GM13976 (cell line): ENCODE data around the gene RHBDF2.

Source experiments
- DNase-seq: peaks from one replicate; pipeline ENCODE4 v3.0.0; 2012; ENCODE audit warnings: low spot score
- CTCF ChIP-seq: IDR thresholded peaks from 2 replicates; pipeline ENCODE4 v1.5.1; 2012; ENCODE audit warnings: borderline replicate concordance, mild to moderate bottlenecking; ENCODE audit not compliant: insufficient read depth; ENCODE audit errors: extremely low read depth, missing control alignments, control extremely low read depth
- in situ Hi-C: fragments of 300-500 bp; cut with MboI; formaldehyde crosslinking; loops from one replicate; pipeline ENCODE4 v1.12.0; 2022; ENCODE audit warnings: low sequenced_read_pairs, mixed read lengths, inconsistent platforms; ENCODE audit not compliant: unreplicated experiment

Gene RHBDF2

GRCh38 chr17:76485569-76485968, 15.7 kb downstream of the RHBDF2 start:
- TF ChIP-seq CTCF: no peak
- DNase-seq: no peak
- in situ Hi-C loops: no loop called here

- in situ Hi-C loops: no loop called here
- no peak for DNase-seq
- TF ChIP-seq CTCF: no peak
Measured at GRCh38 chr17:76484228-76484725, 16.9 kb downstream of the RHBDF2 start.

GRCh38 chr17:76481071-76481655, 20.1 kb downstream of the RHBDF2 start:
- peak; percentile 82 for DNase-seq
- in situ Hi-C loops: no loop called here
- no peak for TF ChIP-seq CTCF

- TF ChIP-seq CTCF: no peak
- in situ Hi-C loops: no loop called here
- peak; percentile 60 for DNase-seq
Measured at GRCh38 chr17:76480632-76481031, 20.6 kb downstream of the RHBDF2 start.

- TF ChIP-seq CTCF: no peak
- in situ Hi-C loops: no loop called here
- no peak for DNase-seq
Measured at GRCh38 chr17:76479515-76480060, 21.6 kb downstream of the RHBDF2 start.

GRCh38 chr17:76478730-76479514, 22.3 kb downstream of the RHBDF2 start:
- TF ChIP-seq CTCF: no peak
- DNase-seq: no peak
- in situ Hi-C loops: no loop called here
